Mesenchymal stem cell (in vitro differentiated cells and primary cell): ENCODE measurements around the gene PPP1R14B.
A peak's percentile ranks its signal among the peaks of the same experiment; 100 is the strongest.

Source experiments
- DNase-seq: peaks from one replicate; pipeline ENCODE4 v3.0.0-alpha.2; 2013
- H2AFZ ChIP-seq: one replicate; pipeline ENCODE4 v1.6.1; 2013; ENCODE audit warnings: low read depth, mild to moderate bottlenecking, control low read depth, inconsistent platforms, low read length, moderate library complexity
- H2AK5ac ChIP-seq: 2 replicates; pipeline ENCODE4 v1.6.1; 2013; ENCODE audit warnings: low read length, moderate library complexity, mild to moderate bottlenecking, inconsistent platforms; ENCODE audit not compliant: severe bottlenecking
- H2BK120ac ChIP-seq: one replicate; pipeline ENCODE4 v1.6.1; 2013; ENCODE audit warnings: low read depth, mild to moderate bottlenecking, inconsistent platforms, low read length, moderate library complexity
- H2BK12ac ChIP-seq, 2 experiments: one replicate each; pipeline ENCODE4 v1.6.1; 2013; ENCODE audit warnings: inconsistent platforms in 2 of 2, low read length in 2 of 2, mild to moderate bottlenecking in 2 of 2, moderate library complexity in 2 of 2, control low read depth in 1 of 2
- H2BK15ac ChIP-seq: one replicate; pipeline ENCODE4 v1.6.1; 2013; ENCODE audit warnings: mild to moderate bottlenecking, low read depth, inconsistent platforms; ENCODE audit not compliant: poor library complexity, severe bottlenecking
- H2BK5ac ChIP-seq: 2 replicates; pipeline ENCODE4 v1.6.1; 2013; ENCODE audit warnings: low read depth, mild to moderate bottlenecking, low read length, control low read depth, inconsistent platforms; ENCODE audit not compliant: poor library complexity, severe bottlenecking
- H3K14ac ChIP-seq, 2 experiments: one replicate each; pipeline ENCODE4 v1.6.1; 2013; ENCODE audit warnings: inconsistent platforms in 2 of 2, low read length in 2 of 2, control low read depth in 1 of 2, mild to moderate bottlenecking in 1 of 2, moderate library complexity in 1 of 2
- H3K18ac ChIP-seq, 2 experiments: one replicate each; pipeline ENCODE4 v1.6.1; 2013; ENCODE audit warnings: inconsistent platforms in 2 of 2, low read length in 2 of 2, control low read depth in 1 of 2, low read depth in 1 of 2, mild to moderate bottlenecking in 1 of 2
- H3K23ac ChIP-seq, 2 experiments: one replicate each; pipeline ENCODE4 v1.6.1; 2013; ENCODE audit warnings: inconsistent platforms in 2 of 2, low read length in 2 of 2, mild to moderate bottlenecking in 2 of 2, moderate library complexity in 2 of 2, control low read depth in 1 of 2
- H3K27ac ChIP-seq: 2 replicates; pipeline ENCODE4 v1.5.1; 2013; ENCODE audit warnings: mild to moderate bottlenecking, moderate library complexity, low read length, control low read depth, inconsistent platforms; ENCODE audit not compliant: poor library complexity, severe bottlenecking
- H3K27me3 ChIP-seq, 2 experiments: 2 replicates each; pipeline versions ENCODE4 v1.6.1 to v1.7.0; 2013; ENCODE audit warnings: low read length in 2 of 2, mild to moderate bottlenecking in 2 of 2, moderate library complexity in 2 of 2, control low read depth in 1 of 2, inconsistent platforms in 1 of 2; ENCODE audit not compliant: control insufficient read depth in 1 of 2, insufficient read depth in 1 of 2
- H3K36me3 ChIP-seq, 2 experiments: 2 replicates each; pipeline versions ENCODE4 v1.6.1 to v1.7.0; 2013; ENCODE audit warnings: low read length in 2 of 2, control low read depth in 1 of 2, inconsistent platforms in 1 of 2, low read depth in 1 of 2, mild to moderate bottlenecking in 1 of 2; ENCODE audit not compliant: insufficient read depth in 2 of 2, control insufficient read depth in 1 of 2
- H3K4ac ChIP-seq, 2 experiments: one replicate each; pipeline ENCODE4 v1.6.1; 2013; ENCODE audit warnings: inconsistent platforms in 2 of 2, low read length in 2 of 2, mild to moderate bottlenecking in 2 of 2, moderate library complexity in 2 of 2, control low read depth in 1 of 2, low read depth in 1 of 2
- H3K4me1 ChIP-seq: 2 replicates; pipeline ENCODE4 v1.6.1; 2013; ENCODE audit warnings: low read depth, low read length, control low read depth; ENCODE audit not compliant: control insufficient read depth, insufficient read depth
- H3K4me2 ChIP-seq: 2 replicates; pipeline ENCODE4 v1.6.1; 2013; ENCODE audit warnings: low read length, mild to moderate bottlenecking, inconsistent platforms; ENCODE audit not compliant: poor library complexity, severe bottlenecking
- H3K4me3 ChIP-seq, 2 experiments: 2 replicates each; pipeline versions ENCODE4 v1.5.1 to v1.7.0; 2013; ENCODE audit warnings: low read length in 2 of 2, mild to moderate bottlenecking in 2 of 2, control low read depth in 1 of 2, low read depth in 1 of 2; ENCODE audit not compliant: insufficient read depth in 1 of 2
- H3K79me1 ChIP-seq: replicated peaks from 2 replicates; pipeline ENCODE4 v1.6.1; 2013; ENCODE audit warnings: mild to moderate bottlenecking, control low read depth, low read length, inconsistent platforms; ENCODE audit not compliant: poor library complexity, severe bottlenecking
- H3K9ac ChIP-seq: 2 replicates; pipeline ENCODE4 v1.7.0; 2013; ENCODE audit warnings: mild to moderate bottlenecking, low read length, moderate library complexity
- H3K9me3 ChIP-seq: 2 replicates; pipeline ENCODE4 v1.7.0; 2013; ENCODE audit warnings: mild to moderate bottlenecking, low read length; ENCODE audit not compliant: control insufficient read depth
- H4K8ac ChIP-seq: one replicate; pipeline ENCODE4 v1.6.1; 2013; ENCODE audit warnings: inconsistent platforms, mild to moderate bottlenecking, low read length, moderate library complexity
- H4K91ac ChIP-seq: one replicate; pipeline ENCODE4 v1.6.1; 2013; ENCODE audit warnings: mild to moderate bottlenecking, low read length, inconsistent platforms
- WGBS: methylation state at CpG from one replicate; pipeline ENCODE4 v1.1.7; 2013; ENCODE audit warnings: mixed read lengths; 5-methylcytosine and 5-hydroxymethylcytosine counted together

Gene PPP1R14B

GRCh38 chr11:64269540-64270220, 22.9 kb upstream of the PPP1R14B start:
- Histone ChIP-seq H3K9me3 (no peaks in the 10 kb centered on the region), H3K23ac (peak overlapping the region; percentile 37 to 92), H4K91ac (peak overlapping the region; percentile 98), H3K27me3 (no peaks in the 10 kb centered on the region), H3K4me2 (peak overlapping the region; percentile 81), H3K14ac (peak overlapping the region in 1 of 2 experiments; percentile 89), H3K4me3 (peak overlapping the region; percentile 76 to 83), H2BK5ac (peak overlapping the region; percentile 82), H3K4me1 (peaks cover 22% of the 10 kb centered on the region), H3K27ac (peak overlapping the region; percentile 99), H2BK12ac (peak overlapping the region in 1 of 2 experiments; percentile 52), H4K8ac (peak overlapping the region; percentile 99), H2AFZ (peak overlapping the region; percentile 18), H3K4ac (peak overlapping the region; percentile 93 to 97), H2BK120ac (peak overlapping the region; percentile 90), H3K9ac (peak overlapping the region; percentile 96), H2AK5ac (no peak overlapping the region), H2BK15ac (peak overlapping the region; percentile 95), H3K18ac (peak overlapping the region; percentile 73 to 89), H3K36me3 (peaks cover 21 to 39% of the 10 kb centered on the region in 2 experiments), H3K79me1 (peaks cover 13% of the 10 kb centered on the region)
- DNase-seq = peak; percentile 100
- under 1% methylated on average over 58 of the region's 58 CpGs for WGBS

DNA sequence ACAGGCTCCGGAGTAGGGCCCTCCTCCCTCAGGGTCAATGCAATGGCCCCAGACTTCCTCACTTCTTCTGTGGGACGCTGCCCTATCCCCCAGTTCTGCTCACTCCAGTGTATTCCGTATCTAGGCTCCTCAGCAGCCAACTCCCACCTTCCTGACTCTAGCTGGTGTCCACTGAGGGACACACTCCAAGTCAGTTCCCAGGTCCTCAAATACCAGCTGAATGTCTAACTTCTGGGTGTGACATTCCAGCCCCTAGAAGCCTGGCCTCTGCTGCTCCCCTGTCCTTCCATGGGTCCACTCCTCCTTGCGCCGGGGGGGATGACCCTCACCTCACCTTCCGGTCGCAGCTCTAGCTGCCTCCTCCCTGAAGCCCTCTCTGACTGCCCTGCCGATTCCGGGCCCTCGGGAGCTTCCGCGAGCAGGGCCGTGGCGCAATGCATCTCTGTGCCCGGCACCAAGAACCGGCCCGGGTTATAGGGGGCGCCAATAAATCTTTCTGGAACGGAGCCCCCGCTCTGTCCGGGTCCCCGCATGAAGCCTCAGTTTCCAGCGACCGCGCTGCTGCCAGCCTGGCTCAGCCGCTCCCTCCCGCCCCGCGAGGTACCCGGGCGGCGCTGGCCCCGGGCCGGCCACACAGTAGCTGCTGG, 22.3 kb upstream of the PPP1R14B start:
- Histone ChIP-seq H2BK120ac (peak overlapping the region; percentile 90), H2AFZ (peak overlapping the region; percentile 18), H3K9me3 (no peaks in the 10 kb centered on the region), H3K27me3 (no peaks in the 10 kb centered on the region), H3K79me1 (peaks cover 14% of the 10 kb centered on the region), H3K4me1 (peaks cover 25% of the 10 kb centered on the region), H3K14ac (peak overlapping the region in 1 of 2 experiments; percentile 89), H3K18ac (peak overlapping the region; percentile 73 to 89), H3K9ac (peak overlapping the region; percentile 96), H2BK5ac (peak overlapping the region; percentile 82), H3K27ac (peak overlapping the region; percentile 94), H4K8ac (peak overlapping the region; percentile 99), H2BK15ac (peak overlapping the region; percentile 95), H3K36me3 (peaks cover 28 to 46% of the 10 kb centered on the region in 2 experiments), H3K4me3 (peak overlapping the region; percentile 70 to 83), H3K23ac (peak overlapping the region in 1 of 2 experiments; percentile 92), H4K91ac (peak overlapping the region; percentile 98), H2AK5ac (peak overlapping the region; percentile 62), H2BK12ac (peak overlapping the region in 1 of 2 experiments; percentile 52), H3K4me2 (peak overlapping the region; percentile 81), H3K4ac (peak overlapping the region; percentile 93 to 97)
- 2% methylated on average over 34 of the region's 34 CpGs for WGBS
- DNase-seq = peak; percentile 67

GRCh38 chr11:64268025-64268892, 21.5 kb upstream of the PPP1R14B start:
- Histone ChIP-seq H3K4me3 (peak overlapping the region; percentile 32 to 83), H3K4me2 (peak overlapping the region; percentile 81), H3K14ac (peak overlapping the region in 1 of 2 experiments; percentile 76), H4K91ac (peak overlapping the region; percentile 87), H3K4ac (peak overlapping the region; percentile 76 to 97), H3K79me1 (peaks cover 12% of the 10 kb centered on the region), H2BK120ac (peak overlapping the region; percentile 85), H3K18ac (peak overlapping the region; percentile 34 to 73), H3K27me3 (no peaks in the 10 kb centered on the region), H2BK12ac (peak overlapping the region; percentile 78 to 93), H3K23ac (peak overlapping the region in 1 of 2 experiments; percentile 65), H2AFZ (no peak overlapping the region), H4K8ac (peak overlapping the region; percentile 99), H2BK15ac (peak overlapping the region; percentile 77), H3K36me3 (peaks cover 35 to 53% of the 10 kb centered on the region in 2 experiments), H3K9me3 (no peaks in the 10 kb centered on the region), H3K4me1 (peaks cover 33% of the 10 kb centered on the region), H3K9ac (peak overlapping the region; percentile 96), H2AK5ac (peak overlapping the region; percentile 18), H3K27ac (peak overlapping the region; percentile 94), H2BK5ac (no peak overlapping the region)
- DNase-seq = peak; percentile 56
- 68% methylated on average over 22 of the region's 23 CpGs for WGBS
